ENCODE results near the gene KCTD11.
"Not testable (repeated sequence)": the region's sequence is repeated elsewhere in the genome, so short reads cannot be mapped to it uniquely, and the experiment has no call there.

Gene KCTD11

DNA sequence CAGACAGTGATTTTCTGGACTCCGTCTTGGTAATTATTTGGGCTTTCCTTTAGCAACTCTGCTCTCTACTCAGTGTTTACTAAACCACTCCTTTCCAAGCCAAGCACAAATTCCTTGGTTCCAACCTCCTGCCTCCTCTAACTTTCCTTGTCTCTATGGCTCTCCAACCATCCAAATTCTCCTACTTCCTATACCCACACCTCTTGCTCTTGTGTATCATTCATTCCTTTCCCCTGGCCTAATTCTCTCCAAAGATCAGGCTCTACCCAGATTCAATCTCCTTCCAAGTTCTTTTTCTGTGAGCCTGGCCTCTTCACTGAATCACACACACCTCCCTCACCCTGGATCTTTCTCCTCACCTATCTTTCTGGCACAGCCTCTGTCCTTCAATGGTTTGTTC is 24.0 kb upstream of the KCTD11 start:
- Mint-ChIP-seq H3K9me3 (no peaks in the 10 kb centered on the region), H3K36me3 (ENCODE audit: insufficient read depth) (peaks cover 18% of the 10 kb centered on the region), H3K27me3 (no peaks in the 10 kb centered on the region), H3K4me1 (ENCODE audit: low read depth in 2 of 2) (peaks cover 28 to 31% of the 10 kb centered on the region in 2 donors), H3K27ac (peak overlapping the region in 1 of 2 donors; percentile 92), H3K4me3 (peak overlapping the region; percentile 92 to 95)
- ATAC-seq (replicated peaks) = no peak
- no peak for DNase-seq

DNA sequence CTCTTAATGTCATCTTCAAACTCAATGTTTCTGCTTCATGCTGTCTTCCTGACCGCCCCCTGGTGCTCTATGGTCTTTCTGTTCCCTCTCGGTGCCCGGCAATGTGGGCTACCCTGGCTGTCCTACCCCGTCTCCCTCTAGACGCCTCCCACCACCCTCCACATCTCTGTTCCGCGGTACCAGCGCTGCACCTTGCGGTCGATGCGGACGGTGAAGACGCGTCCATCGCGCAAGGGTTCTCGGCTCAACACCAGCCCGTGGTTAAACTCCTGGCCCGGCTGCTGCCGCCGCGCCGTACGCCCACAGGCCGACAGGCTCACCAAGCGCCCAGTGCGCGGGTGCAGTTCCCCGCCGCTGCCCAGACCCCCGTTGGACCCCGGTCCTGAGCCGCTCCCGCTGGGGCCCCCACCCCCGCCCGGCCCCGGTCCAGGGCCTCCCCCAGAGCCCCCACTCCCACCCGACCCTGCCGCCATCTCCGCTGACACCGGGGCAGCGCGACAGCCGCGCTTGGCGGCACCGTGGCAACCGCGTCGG is 23.1 kb upstream of the KCTD11 start, which contains the start of gene NEURL4:
Gene NEURL4 (minus strand): TSS at position 496 of the 534 bp plus-strand sequence. CDS start 23 bp downstream, at position 473.
- ATAC-seq (replicated peaks) (peak; percentile 24), DNase-seq (no peak)
- H3K4me1 Mint-ChIP-seq (ENCODE audit: low read depth in 2 of 2) = peaks cover 28 to 35% of the 10 kb centered on the region in 2 donors
- H3K4me3 Mint-ChIP-seq = peak within 1 kb of the TSS; percentile 92 to 95
- H3K27ac Mint-ChIP-seq = peak within 1 kb of the TSS; percentile 92 to 97
- no peaks in the 10 kb centered on the region for H3K27me3 Mint-ChIP-seq
- H3K36me3 Mint-ChIP-seq (ENCODE audit: insufficient read depth) = peaks cover 18% of the 10 kb centered on the region
- H3K9me3 Mint-ChIP-seq = no peaks in the 10 kb centered on the region

DNA sequence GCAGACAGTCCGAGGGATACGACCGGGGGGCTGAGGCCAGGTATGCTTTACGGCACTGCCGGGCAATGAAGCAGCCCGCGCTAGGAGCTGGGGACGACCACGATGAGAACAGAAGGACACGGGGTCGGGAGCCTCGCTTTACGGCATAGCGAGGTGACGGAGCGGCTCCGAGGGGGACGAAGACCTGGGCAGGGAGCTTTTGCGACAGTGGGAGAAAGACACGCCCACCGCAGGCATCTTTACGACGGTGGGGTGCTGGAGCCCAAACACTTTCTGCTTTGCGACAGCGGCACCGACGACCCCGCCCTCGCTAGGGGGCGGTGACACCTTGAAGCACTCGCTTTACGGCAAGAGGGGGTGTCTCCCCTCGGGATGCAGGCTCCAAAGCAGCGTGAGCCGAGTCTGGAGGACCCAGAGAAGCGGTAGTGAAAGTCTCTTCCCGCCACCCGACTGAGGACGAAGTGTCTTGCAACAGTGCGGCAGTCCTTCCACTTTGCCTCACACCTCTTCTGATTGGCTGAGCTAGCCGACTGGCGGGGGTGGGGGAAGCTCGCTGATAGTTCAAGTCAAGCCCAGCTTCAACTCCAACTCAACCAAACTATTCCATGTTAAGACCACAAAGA is 22.5 kb upstream of the KCTD11 start:
- Mint-ChIP-seq H3K27ac (peak overlapping the region; percentile 92 to 97), H3K9me3 (no peaks in the 10 kb centered on the region), H3K4me1 (ENCODE audit: low read depth in 2 of 2) (peaks cover 23 to 30% of the 10 kb centered on the region in 2 donors), H3K4me3 (peak overlapping the region; percentile 92 to 95), H3K36me3 (ENCODE audit: insufficient read depth) (peaks cover 18% of the 10 kb centered on the region), H3K27me3 (no peaks in the 10 kb centered on the region)
- ATAC-seq (replicated peaks) (peak; percentile 70), DNase-seq (peak; percentile 92 to 94 (median 93))

DNA sequence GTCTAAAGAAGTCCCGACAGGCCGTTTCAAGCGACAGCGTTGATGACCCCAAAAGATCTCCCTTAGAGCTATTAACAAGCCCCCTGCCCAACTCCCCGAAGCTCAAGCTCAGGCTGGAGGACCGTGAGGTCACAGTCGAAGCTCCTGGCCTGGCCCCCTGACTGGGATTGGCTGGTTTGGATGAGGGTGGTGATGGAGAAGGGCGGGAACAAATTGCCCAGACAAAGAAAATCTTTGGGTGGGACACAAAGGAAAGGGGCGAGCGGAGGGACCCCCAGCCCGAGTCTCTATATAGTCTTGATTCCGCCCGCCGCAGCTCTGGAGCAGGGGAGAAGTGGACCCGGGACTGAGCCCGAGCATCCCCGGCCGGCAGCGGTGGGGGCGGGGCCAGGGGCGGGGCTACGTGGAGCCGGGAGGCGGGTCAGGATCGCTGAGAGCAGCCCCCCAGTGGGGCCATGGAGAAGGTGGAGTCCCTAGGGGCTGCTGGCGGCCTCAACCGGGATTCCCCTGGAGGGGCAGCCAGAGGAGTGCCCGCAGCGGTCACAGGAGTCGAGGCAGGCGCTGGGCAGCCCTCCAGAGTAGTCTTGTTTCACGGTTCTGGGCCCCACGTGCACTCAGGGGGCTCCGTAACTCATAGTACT is 21.8 kb upstream of the KCTD11 start:
- ATAC-seq (replicated peaks) = peak; percentile 61
- Mint-ChIP-seq H3K4me1 (ENCODE audit: low read depth in 2 of 2) (peaks cover 23 to 33% of the 10 kb centered on the region in 2 donors), H3K4me3 (peak overlapping the region; percentile 92 to 95), H3K27ac (peak overlapping the region; percentile 92 to 97), H3K27me3 (no peaks in the 10 kb centered on the region), H3K36me3 (ENCODE audit: insufficient read depth) (peaks cover 18% of the 10 kb centered on the region), H3K9me3 (no peaks in the 10 kb centered on the region)
- DNase-seq = peak in 2 of 3 experiments; percentile 61 to 70

DNA sequence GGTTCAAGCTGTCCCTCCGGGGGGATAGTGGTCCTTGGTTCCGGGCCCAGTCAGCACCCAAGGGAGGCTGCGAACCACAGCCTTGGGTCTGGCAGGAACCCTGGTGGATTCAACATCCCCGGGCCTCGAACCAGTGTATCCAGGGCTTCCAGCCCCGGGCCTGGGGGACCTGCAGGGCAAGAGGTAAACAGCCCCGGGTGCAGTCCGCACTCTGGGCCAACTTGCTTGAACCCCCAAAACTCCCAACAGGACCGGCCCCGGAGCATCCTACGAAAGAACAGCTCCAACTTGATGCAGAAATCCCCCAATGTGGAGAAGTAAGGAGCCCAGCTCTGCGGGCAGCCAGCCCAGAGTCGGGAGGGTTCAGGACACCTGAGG is 21.3 kb upstream of the KCTD11 start:
- H3K9me3 Mint-ChIP-seq = no peaks in the 10 kb centered on the region
- H3K4me1 Mint-ChIP-seq (ENCODE audit: low read depth in 2 of 2) = peaks cover 28 to 38% of the 10 kb centered on the region in 2 donors
- DNase-seq (no peak), ATAC-seq (replicated peaks) (no peak)
- peaks cover 22% of the 10 kb centered on the region for H3K36me3 Mint-ChIP-seq (ENCODE audit: insufficient read depth)
- peak overlapping the region in 1 of 2 donors; percentile 97 for H3K27ac Mint-ChIP-seq
- no peaks in the 10 kb centered on the region for H3K27me3 Mint-ChIP-seq
- peak overlapping the region; percentile 92 to 95 for H3K4me3 Mint-ChIP-seq

DNA sequence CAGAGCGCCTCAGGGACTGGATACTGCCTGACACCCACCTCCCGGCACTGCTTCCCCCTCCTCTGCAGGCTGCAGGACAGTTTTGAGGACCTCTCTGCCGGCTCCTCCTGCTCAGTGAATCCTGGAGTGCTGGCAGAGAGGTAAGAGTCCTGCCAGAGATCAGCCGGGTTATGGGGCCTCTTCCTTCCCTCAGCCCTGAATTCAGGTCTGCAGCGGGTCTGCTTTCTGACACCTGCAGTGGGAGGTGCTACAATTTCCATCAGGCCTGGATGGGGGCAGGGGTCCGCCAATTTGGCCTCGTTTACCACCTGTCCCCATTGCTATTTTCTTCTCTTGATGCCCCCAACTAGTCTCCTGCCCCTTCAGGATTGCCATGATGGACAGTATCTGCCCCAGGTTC is 19.9 kb upstream of the KCTD11 start:
- Mint-ChIP-seq H3K27me3 (no peaks in the 10 kb centered on the region), H3K4me1 (ENCODE audit: low read depth in 2 of 2) (peaks cover 37 to 47% of the 10 kb centered on the region in 2 donors), H3K36me3 (ENCODE audit: insufficient read depth) (peaks cover 23% of the 10 kb centered on the region), H3K27ac (peak overlapping the region in 1 of 2 donors; percentile 58), H3K9me3 (no peaks in the 10 kb centered on the region), H3K4me3 (peak overlapping the region; percentile 12 to 38)
- no peak for DNase-seq
- ATAC-seq (replicated peaks) = no peak

DNA sequence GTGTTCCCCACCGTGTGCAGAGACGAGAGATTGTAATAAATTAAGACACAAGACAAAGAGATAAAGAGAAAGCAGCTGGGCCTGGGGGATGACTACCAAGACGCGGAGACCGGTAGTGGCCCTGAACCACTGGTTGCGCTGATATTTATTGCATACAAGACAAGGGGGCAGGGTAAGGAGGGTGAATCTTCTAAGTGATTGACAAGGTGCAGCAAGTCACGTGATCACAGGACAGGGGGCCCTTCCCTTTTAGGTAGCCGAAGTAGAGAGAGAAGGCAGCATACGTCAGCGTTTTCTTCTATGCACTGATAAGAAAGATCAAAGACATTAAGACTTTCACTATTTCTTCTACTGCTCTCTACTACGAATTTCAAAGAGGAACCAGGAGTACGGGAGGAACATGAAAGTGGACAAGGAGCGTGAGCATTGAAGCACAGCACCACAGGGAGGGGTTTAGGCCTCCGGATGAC is 19.3 kb upstream of the KCTD11 start:
- not testable (repeated sequence) for H3K9me3 Mint-ChIP-seq; H3K27me3 Mint-ChIP-seq; ATAC-seq (replicated peaks); DNase-seq
- peak overlapping the region in 1 of 2 donors; percentile 38 for H3K4me3 Mint-ChIP-seq
- peaks cover 27% of the 10 kb centered on the region for H3K36me3 Mint-ChIP-seq (ENCODE audit: insufficient read depth)
- H3K27ac Mint-ChIP-seq = peak overlapping the region in 1 of 2 donors; percentile 58
- peaks cover 39 to 53% of the 10 kb centered on the region in 2 donors for H3K4me1 Mint-ChIP-seq (ENCODE audit: low read depth in 2 of 2)

DNA sequence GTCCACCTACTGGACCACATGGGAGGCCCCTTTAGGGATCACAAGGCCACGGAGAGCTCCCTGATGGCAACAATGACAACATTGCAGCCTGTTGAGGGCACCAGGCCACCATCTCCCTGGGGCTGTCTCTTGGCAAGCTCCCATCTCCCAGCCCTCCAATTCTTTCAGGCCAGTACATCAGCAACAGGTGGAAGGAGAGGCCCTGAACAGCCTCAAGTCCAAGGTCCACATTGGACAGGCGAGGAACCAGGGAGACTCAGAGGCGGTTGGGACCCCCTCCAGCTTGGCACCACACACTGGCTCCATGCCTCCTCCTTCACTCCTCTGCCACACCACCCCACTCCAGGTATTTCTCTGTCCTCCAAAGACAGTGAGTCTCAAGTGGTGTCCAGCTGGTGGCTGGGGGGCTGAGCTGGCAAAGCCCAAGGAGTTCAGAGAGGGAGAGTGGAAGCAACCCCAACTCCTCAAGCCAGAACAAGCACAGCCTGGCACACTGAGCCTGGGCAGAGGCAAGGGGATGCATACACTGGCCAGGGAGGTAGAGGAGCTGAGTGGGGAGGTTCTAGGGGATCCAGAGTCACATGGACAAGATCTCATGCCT is 16.9 kb upstream of the KCTD11 start:
- no peak for ATAC-seq (replicated peaks)
- Mint-ChIP-seq H3K27ac (peak overlapping the region; percentile 91 to 94), H3K36me3 (ENCODE audit: insufficient read depth) (peaks cover 30% of the 10 kb centered on the region), H3K9me3 (no peaks in the 10 kb centered on the region), H3K4me3 (peak overlapping the region; percentile 96 to 97), H3K4me1 (ENCODE audit: low read depth in 2 of 2) (peaks cover 29 to 46% of the 10 kb centered on the region in 2 donors), H3K27me3 (no peaks in the 10 kb centered on the region)
- DNase-seq = no peak

DNA sequence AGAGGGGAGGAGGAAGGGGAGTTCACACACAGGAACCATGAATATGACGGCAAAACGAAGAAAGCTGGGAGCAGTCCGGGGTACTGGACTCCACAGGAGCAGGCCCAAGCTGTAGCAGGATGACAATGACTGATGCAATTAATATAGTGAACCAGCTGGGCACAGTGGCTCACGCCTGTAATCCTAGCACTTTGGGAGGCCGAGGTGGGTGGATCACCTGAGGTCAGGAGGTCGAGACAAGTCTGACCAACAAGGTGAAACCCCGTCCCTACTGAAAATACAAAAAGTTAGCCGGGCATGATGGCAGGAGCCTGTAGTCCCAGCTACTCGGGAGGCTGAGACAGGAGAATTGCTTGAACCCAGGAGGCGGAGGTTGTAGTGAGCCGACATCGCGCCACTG is 16.2 kb upstream of the KCTD11 start:
- not testable (repeated sequence) for H3K27me3 Mint-ChIP-seq; H3K9me3 Mint-ChIP-seq; ATAC-seq (replicated peaks); DNase-seq
- Mint-ChIP-seq H3K4me1 (ENCODE audit: low read depth in 2 of 2) (peaks cover 27 to 42% of the 10 kb centered on the region in 2 donors), H3K27ac (peak overlapping the region; percentile 91 to 94), H3K36me3 (ENCODE audit: insufficient read depth) (peaks cover 37% of the 10 kb centered on the region), H3K4me3 (peak overlapping the region; percentile 96 to 97)

DNA sequence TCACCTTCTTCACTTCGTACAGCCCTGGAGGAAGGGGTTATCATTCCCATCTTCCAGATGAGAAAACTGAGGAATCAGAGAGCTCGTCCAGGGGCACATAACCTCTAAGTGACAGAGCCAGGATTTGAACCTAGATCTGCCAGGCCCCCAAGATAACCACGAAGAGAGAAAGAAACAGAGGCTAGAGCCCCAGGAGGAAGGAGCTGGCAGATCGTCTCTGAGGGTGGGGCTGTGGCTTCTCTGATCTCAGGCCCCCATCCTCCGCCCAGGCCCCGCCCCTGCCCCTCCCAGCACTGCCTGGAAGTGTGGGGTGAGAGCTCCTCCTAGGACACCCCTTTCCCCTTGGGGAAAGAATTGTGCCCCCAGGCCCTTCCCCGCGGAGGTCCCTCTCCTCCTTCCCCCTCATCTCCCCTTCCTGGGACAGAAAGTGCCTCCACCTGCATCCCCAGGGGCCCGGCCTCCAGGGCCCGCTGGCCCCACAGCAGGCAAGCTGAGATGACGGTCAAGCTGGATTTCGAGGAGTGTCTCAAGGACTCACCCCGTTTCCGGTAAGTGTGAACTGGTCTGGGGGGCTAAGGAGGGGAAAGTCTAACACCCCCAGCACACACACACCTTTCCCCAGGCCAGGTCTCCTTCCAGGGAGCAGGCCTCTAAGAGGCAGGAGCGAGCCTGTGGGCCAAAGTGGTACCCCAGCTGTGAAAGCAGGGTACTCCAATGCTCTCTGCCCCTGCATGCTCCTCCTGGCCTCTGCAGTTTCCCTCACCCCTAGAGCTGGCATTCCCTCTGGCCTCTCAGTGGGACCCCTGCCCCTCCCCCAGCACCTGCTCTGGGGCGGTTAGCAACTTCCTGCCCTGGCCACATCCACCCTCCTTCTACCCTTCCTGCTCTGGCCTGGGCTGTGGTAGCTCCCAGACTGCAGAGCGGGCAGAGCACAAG is 15.5 kb upstream of the KCTD11 start, which contains the start of gene ACAP1:
Gene ACAP1 (plus strand): TSS at position 290 of the 936 bp plus-strand sequence. CDS start 206 bp downstream, at position 496.
- H3K4me1 Mint-ChIP-seq (ENCODE audit: low read depth in 2 of 2) = peaks cover 30 to 44% of the 10 kb centered on the region in 2 donors
- no peaks in the 10 kb centered on the region for H3K27me3 Mint-ChIP-seq
- DNase-seq (peak; percentile 67 to 74 (median 68)), ATAC-seq (replicated peaks) (peak; percentile 94)
- H3K4me3 Mint-ChIP-seq = peak within 1 kb of the TSS; percentile 96 to 97
- H3K9me3 Mint-ChIP-seq = no peaks in the 10 kb centered on the region
- H3K36me3 Mint-ChIP-seq (ENCODE audit: insufficient read depth) = peaks cover 43% of the 10 kb centered on the region
- H3K27ac Mint-ChIP-seq = peak within 1 kb of the TSS; percentile 91 to 94

DNA sequence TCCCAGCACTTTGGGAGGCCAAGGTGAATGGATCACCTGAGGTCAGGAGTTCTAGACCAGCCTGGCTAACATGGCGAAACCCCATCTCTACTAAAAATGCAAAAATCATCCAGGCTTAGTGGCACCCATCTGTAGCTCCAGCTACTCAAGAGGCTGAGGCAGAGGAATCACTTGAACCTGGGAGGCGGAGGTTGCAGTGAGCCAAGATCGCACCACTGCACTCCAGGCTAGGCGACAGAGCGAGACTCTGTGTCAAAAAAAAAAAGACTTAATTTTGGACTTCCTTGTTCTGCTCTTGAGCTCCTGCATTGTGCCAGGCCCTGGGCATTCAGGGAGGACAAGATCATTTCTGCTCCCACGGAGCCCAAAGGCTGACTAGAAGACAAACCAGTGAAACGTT is 14.4 kb upstream of the KCTD11 start:
- Mint-ChIP-seq H3K4me3 (peak overlapping the region; percentile 96 to 97), H3K4me1 (ENCODE audit: low read depth in 2 of 2) (peaks cover 31 to 42% of the 10 kb centered on the region in 2 donors), H3K27ac (peak overlapping the region; percentile 91 to 94), H3K36me3 (ENCODE audit: insufficient read depth) (peaks cover 49% of the 10 kb centered on the region)
- not testable (repeated sequence) for H3K9me3 Mint-ChIP-seq; H3K27me3 Mint-ChIP-seq; DNase-seq; ATAC-seq (replicated peaks)

DNA sequence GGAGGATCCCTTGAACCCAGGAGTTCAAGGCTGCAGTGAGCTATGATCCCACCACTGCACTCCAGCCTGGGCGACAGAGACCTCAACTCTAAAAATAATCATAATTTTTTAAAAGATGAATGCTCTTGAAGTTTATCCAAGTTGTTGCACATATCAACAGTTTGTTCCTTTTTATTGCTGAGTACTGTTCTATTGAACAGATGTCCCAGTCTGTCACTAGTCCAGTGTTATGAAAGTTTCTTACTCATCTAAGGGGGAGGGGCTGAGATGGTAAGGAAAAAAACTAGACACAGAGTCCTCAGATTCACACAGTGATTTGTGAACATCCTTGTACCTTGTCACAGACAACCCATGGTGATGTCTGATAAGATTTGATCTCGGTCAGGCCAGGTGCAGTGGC is 11.8 kb upstream of the KCTD11 start:
- no peaks in the 10 kb centered on the region for H3K9me3 Mint-ChIP-seq
- peaks cover 37 to 40% of the 10 kb centered on the region in 2 donors for H3K4me1 Mint-ChIP-seq (ENCODE audit: low read depth in 2 of 2)
- no peak for ATAC-seq (replicated peaks)
- peak overlapping the region; percentile 19 to 23 for H3K27ac Mint-ChIP-seq
- DNase-seq = no peak
- peaks cover 74% of the 10 kb centered on the region for H3K36me3 Mint-ChIP-seq (ENCODE audit: insufficient read depth)
- no peaks in the 10 kb centered on the region for H3K27me3 Mint-ChIP-seq
- peak overlapping the region in 1 of 2 donors; percentile 29 for H3K4me3 Mint-ChIP-seq

Data from effector memory CD8-positive, alpha-beta T cell (primary cell).